Prostate gland (tissue), 2 donors: ENCODE data around the gene DMWD.

Experiments used
- CTCF ChIP-seq, 4 experiments: fragments of 200-600 bp in 2 of 4; fragments of 450-650 bp in 2 of 4; sonication (generic) in 2 of 4; IDR thresholded peaks; 1 replicate in 3 of 4; 2 replicates in 1 of 4; pipeline ENCODE4 v1.5.1; 2016 to 2019; ENCODE audit warnings: antibody characterized with exemption in 4 of 4, mild to moderate bottlenecking in 2 of 4, moderate library complexity in 2 of 4
- POLR2A ChIP-seq: fragments of 450-650 bp; IDR thresholded peaks from one replicate; pipeline ENCODE4 v1.6.1; 2016; ENCODE audit warnings: antibody characterized with exemption, mild to moderate bottlenecking
- POLR2AphosphoS5 ChIP-seq: sonication (generic); formaldehyde crosslinking; IDR thresholded peaks from one replicate; pipeline ENCODE4 v1.6.1; 2017; ENCODE audit warnings: antibody characterized with exemption

GRCh38 chr19:45766296-45766868 lies 26.3 kb downstream of the DMWD start:
- TF ChIP-seq CTCF (IDR thresholded peaks at IDR 0.05) (no peak), POLR2A (no peak), POLR2AphosphoS5 (no peak)
